ENCODE data around the gene PAK4.

Gene PAK4

DNA sequence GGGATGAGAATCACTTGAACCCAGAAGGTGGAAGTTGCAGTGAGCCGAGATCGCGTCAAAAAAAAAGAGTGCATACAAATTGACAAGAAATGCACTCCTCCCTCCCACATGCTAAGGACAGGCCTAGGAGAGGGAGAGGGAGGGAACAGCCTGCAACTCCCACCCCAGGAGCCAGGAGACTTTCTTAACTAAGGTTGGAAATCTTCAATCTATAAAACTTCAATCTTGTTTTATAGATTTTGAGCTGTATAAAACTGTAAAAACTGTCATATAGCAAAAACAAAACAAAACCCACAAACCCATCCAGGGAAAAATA lies 79.8 kb downstream of the PAK4 start:
- peaks cover 38% of the 10 kb centered on the region for H3K27me3 Mint-ChIP-seq (ENCODE audit: low read depth)

DNA sequence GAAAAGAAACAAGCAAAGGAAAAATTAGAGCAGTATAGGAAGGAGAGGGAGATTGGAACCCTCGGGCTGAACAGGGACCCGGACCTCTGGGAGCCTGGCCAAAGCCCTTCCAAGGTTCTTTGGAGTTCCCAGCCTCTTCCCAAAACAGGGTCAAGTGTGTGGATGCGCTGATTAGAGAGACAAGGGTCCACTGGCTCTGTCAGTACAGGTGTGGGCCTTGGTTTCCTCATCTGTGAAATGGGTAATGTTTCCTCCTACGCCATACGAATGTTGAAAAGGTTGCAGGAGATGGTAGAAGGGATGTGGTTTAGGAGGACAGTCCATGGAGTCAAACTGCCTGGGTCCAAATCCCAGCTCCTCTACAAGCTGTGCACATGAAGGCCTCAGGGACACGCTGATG lies 80.5 kb downstream of the PAK4 start:
- Mint-ChIP-seq H3K4me3 (no peak overlapping the region), H3K27me3 (ENCODE audit: low read depth) (peaks cover 33% of the 10 kb centered on the region), H3K27ac (no peak overlapping the region), H3K9me3 (no peaks in the 10 kb centered on the region), H3K4me1 (peaks cover 4% of the 10 kb centered on the region), H3K36me3 (ENCODE audit: low read depth) (no peaks in the 10 kb centered on the region)
- no peak for TF ChIP-seq CTCF (IDR thresholded peaks at IDR 0.05; ENCODE audit: unreplicated experiment in 3 of 3)

More for the DNA sequence above, 79.8 kb downstream of the PAK4 start:
- no peak for TF ChIP-seq CTCF (IDR thresholded peaks at IDR 0.05; ENCODE audit: unreplicated experiment in 3 of 3)
- no peaks in the 10 kb centered on the region for H3K36me3 Mint-ChIP-seq (ENCODE audit: low read depth)
- no peak overlapping the region for H3K4me3 Mint-ChIP-seq
- peaks cover 4% of the 10 kb centered on the region for H3K4me1 Mint-ChIP-seq
- no peak overlapping the region for H3K27ac Mint-ChIP-seq
- no peaks in the 10 kb centered on the region for H3K9me3 Mint-ChIP-seq

DNA sequence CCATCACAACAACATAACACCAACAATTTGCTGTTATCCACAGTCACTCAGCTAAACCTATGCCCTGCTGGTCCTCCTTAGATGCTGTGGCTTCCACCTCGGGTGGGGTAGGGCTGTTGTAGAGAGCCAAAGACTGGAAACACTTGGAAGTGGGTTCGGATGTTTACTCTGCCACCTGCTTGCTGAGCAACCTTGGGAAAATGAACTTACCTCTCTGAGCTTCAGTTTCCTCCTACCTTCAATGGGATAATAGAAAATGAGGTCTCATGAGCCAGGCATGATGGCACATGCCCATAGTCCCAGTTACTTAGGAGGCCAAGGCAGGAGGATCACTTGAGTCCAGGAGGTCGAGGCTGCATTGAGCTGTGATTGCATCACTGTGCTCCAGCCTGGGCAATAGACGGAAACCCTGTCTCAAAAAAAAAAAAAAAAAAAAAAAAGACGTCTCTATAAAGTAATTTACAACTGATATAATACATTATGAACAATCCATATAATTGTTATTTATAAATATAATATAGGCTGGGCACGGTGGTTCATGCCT lies 81.8 kb downstream of the PAK4 start:
- Mint-ChIP-seq H3K27me3 (ENCODE audit: low read depth) (peaks cover 23% of the 10 kb centered on the region), H3K4me1 (peaks cover 4% of the 10 kb centered on the region), H3K27ac (no peak overlapping the region), H3K4me3 (no peak overlapping the region), H3K9me3 (no peaks in the 10 kb centered on the region), H3K36me3 (ENCODE audit: low read depth) (no peaks in the 10 kb centered on the region)
- TF ChIP-seq CTCF (IDR thresholded peaks at IDR 0.05; ENCODE audit: unreplicated experiment in 3 of 3), result no peak

DNA sequence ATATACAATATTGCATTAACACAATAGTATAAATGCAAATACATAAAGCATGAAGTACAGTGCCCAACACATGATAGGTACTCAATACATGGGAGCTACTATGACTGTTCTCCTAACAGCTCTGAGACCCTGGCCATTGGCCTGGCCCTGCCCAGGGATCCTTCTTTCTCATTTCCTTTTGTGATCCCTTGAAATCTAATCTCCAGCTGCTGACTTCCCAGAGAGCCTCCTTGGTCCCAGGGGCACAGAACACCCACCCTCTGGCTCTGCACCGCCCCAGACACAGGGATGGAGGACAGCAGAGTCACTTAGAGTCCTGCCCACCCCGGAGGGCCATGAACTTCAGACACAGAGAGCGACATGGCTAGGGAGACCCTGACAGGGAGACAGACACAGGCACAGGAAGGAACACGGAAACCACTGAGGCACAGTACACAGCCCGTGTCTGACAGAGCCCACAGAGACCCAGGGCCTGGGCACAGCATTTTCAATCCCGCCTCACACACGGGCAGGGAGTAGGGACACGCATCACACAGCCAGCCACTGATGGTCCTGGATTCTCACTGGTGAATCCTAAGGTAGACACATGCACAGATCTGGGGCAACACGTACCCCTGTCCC lies 82.7 kb downstream of the PAK4 start:
- TF ChIP-seq CTCF (IDR thresholded peaks at IDR 0.05; ENCODE audit: unreplicated experiment in 3 of 3), result no peak
- H3K36me3 Mint-ChIP-seq (ENCODE audit: low read depth), result no peaks in the 10 kb centered on the region
- peaks cover 17% of the 10 kb centered on the region for H3K27me3 Mint-ChIP-seq (ENCODE audit: low read depth)
- H3K27ac Mint-ChIP-seq, result no peak overlapping the region
- H3K9me3 Mint-ChIP-seq, result no peaks in the 10 kb centered on the region
- H3K4me1 Mint-ChIP-seq, result peaks cover 4% of the 10 kb centered on the region
- H3K4me3 Mint-ChIP-seq, result no peak overlapping the region

GRCh38 chr19:39209196-39209595 lies 83.6 kb downstream of the PAK4 start:
- peaks cover 16% of the 10 kb centered on the region for H3K27me3 Mint-ChIP-seq (ENCODE audit: low read depth)
- TF ChIP-seq CTCF (IDR thresholded peaks at IDR 0.05; ENCODE audit: unreplicated experiment in 3 of 3), result no peak
- no peaks in the 10 kb centered on the region for H3K9me3 Mint-ChIP-seq
- no peak overlapping the region for H3K27ac Mint-ChIP-seq
- H3K36me3 Mint-ChIP-seq (ENCODE audit: low read depth), result no peaks in the 10 kb centered on the region
- H3K4me3 Mint-ChIP-seq, result no peak overlapping the region
- peaks cover 4% of the 10 kb centered on the region for H3K4me1 Mint-ChIP-seq

DNA sequence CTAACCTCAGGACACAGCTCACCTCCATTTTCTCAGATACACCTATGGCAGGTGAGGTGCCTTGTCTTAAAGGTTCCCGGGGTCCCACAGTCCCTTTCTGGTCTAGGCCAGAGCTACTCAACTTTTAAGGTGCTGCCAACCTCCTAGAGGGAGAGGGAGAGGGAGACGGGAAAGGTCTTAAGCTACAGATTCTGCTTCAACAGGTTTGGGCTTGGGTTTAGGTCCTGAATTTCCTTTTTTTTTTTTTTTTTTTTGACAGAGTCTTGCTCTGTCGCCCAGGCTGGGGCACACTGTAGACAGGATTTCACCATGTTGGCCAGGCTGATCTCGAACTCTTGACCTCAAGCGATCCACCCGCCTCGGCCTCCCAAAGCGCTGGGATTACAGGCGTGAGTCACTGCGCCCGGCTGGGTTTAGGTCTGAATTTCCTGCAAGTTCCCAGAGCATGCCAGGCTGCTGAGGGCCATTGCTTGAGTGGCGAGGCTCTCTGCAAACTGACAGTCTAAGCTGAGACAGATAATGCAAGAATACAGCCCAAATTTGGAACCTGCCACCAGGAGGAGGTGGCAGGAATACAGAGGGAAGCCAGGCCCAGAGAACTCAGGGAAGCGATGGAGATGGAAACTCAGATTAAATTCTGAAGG lies 86.3 kb downstream of the PAK4 start:
- Mint-ChIP-seq H3K36me3 (ENCODE audit: low read depth) (no peaks in the 10 kb centered on the region), H3K4me1 (no peaks in the 10 kb centered on the region), H3K4me3 (no peak overlapping the region), H3K27ac (no peak overlapping the region), H3K9me3 (peaks cover under 1% of the 10 kb centered on the region), H3K27me3 (ENCODE audit: low read depth) (peaks cover 4% of the 10 kb centered on the region)
- no peak for TF ChIP-seq CTCF (IDR thresholded peaks at IDR 0.05; ENCODE audit: unreplicated experiment in 3 of 3)

All from nephron (organoid).